Hepatic stellate cell (primary cell): Measurements from ENCODE around the gene RNPS1.
"Not testable (repeated sequence)": the region's sequence is repeated elsewhere in the genome, so short reads cannot be mapped to it uniquely, and the experiment has no call there.

ENCODE experiments used
- DNase-seq: peaks from one replicate; pipeline ENCODE4 v3.0.0; 2011; ENCODE audit warnings: low spot score

Gene RNPS1

GRCh38 chr16:2282866-2283555, 15.1 kb upstream of the RNPS1 start:
- DNase-seq: no peak

DNA sequence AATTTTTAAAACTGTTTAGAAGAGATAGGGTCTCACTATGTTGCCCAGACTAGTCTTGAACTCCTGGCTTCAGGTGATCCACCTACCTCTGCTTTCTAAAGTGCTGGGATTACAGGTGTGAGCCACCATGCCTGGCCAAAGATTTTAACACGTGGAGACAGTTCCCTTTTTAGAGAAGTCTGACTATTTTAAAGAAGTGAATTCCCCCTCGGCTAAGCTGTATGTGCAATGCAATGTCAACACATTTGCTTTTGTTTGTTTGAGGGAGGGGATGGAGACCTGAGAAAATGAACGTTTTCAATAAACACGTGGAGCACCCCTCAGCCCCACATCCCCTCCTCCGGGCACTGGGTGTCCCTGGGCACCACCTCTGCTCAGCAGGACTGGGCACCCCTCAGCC, 14.3 kb upstream of the RNPS1 start:
- DNase-seq: no peak

GRCh38 chr16:2280981-2281542, 13.1 kb upstream of the RNPS1 start:
- DNase-seq: no peak

- DNase-seq: no peak
These were observed 12.5 kb upstream of the RNPS1 start for GRCh38 chr16:2280461-2280860.

DNA sequence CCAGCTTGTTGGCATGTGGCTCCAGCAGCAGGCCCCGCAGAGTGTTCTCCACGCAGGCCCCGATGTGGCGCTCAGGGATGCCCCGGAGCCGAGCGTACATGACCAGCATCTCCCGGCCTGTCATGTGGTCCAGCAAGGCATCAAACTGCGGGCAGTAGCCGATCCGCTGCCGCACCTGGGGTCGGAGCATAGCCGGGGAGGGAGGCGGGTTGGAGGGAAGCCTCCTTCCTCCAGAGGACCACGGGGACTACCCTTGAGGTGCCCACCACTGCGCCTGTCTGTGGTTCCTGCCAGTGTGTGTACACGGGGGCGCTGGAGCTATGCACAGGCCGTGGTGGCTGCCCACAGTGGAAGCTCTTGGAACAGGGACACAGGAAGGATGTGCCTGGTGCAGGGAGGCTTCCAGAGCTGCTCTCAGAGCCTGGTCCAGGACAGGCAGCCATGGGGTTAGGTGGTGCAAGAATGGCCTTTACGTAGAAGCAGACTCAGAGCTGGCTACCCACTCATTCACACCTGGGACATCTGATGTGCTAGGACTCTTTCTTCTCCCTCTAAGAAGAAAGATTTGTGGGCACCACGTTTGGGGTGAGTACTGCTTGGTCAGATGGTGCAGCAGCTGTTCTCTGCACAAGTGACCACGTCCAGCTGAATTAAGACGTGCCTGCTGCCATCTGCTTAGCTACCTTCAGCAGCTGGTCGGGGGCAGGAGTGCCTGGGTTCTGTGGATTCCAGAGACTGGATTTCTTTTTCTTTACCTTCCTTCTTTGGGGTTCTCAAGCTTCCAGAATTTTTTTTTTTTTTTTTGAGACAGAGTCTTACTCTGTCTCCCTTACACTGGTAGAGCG, 11.3 kb upstream of the RNPS1 start:
- DNase-seq: no peak

DNA sequence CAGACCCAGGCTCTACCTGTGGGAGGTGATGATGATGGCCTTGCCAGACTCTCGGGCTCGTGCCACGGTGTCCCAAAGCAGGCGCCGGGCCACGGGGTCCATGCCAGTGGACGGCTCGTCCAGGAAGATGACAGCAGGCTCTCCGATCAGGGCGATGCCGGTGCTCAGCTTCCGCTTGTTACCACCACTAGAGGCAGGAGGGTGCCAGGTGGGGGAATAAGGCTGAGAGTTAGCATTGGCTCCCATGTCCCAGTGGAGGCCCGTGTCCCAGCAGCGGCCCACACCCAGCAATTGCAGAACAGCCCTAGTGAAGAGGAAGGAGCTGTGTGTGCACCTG, 10.3 kb upstream of the RNPS1 start:
- no peak for DNase-seq

- no peak for DNase-seq
These were observed 9.7 kb upstream of the RNPS1 start for GRCh38 chr16:2277466-2278271.

DNA sequence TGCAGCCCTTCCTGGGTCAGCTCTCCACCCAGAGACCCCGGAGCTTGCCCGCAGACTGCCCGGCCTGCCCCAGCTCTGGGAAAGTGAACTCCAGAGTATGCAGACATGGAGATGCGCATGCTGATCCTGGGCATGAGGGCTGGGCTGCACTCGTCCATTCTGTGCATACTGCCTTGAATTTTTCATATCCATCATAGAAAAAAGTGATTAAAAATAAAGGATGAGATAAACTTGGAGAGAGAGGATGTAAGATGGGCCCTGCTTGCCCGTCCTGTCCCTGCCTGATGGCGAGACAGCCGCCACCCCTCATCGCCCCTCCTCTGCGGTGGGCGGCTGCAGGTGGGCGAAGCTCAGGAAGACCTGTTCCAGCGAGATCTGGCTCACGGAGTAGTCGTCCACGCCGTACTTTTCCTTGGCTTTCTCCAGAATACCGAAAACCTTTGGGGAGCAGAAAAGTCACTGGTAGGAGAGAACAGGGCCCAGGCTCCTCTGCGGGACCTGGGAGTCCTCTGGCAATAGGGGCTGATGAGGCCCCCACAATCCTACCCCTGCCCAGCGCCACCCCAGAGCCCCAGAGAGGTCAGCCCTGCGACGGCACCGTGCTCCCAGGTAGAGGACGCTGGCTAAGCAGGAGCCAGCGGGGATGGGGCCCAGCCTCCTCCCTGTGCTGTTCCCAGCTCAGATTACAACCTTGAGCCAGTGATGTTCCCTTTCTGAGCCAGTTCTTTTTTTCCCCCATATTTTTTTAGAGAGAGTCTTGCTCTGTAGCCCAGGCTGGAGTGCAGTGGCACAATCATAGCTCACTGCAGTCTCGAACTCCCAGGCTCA, 8.7 kb upstream of the RNPS1 start:
- no peak for DNase-seq

DNA sequence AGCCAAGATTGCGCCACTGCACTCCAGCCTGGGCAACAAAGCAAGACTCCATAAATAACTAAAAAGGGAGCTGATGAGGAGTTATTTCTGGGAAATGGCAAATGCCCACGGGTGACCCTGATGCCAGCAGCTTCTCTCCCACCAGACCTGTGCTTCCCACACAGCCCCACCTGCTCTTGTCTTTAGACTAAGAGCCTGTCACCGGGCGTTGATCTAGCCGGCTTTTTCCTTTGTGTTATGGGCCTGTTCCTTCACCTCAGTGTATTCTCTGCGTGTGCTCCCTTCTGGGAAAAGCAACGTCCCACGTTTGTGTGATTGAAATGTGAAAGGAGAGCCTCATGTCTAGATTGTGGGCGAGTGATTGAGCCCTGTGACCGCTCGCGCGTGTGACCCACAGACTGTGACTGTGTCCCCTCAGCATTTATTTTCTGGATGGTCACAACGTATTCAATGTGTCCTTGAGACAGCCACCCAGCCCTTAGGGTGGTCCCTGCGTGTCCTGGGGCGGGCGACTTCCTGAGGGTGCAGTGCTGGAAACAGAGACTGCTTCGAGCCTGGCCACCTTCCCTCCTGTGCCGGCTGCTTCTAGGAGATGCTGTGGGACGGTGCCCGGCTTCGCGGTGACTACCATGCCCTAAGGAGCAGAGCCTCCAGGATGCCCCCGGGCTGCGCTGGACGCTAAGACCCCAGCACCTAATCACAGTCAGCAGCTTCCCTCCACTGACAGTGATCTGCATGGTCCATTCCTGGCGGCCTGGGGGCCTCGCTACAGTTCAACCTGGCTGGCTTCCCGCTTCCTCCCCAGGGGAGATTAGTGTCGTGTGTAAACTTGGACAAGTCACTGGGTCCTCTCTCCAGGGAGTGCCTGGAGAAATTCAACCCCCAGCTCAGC, 7.8 kb upstream of the RNPS1 start:
- DNase-seq: no peak

DNA sequence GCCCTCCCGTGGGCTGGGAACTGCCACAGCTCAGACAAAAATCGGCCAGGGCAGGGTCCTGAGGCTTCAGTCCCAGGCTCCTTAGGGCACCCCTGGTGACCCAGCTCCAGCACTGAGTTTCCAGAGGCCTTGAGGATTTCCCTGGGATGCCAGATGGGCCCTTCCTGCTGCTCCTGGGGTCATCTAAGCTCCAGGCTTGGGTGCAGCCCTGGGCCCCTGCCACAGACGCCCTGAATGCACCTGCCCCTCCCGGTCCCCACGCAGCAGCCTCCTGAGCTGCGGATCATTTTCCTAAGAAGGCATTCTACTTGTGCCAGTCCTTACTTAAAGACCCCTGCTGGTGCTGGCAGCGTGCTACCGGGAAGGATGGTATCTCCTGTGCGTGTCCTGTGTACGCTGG, 6.0 kb upstream of the RNPS1 start:
- DNase-seq: no peak

DNA sequence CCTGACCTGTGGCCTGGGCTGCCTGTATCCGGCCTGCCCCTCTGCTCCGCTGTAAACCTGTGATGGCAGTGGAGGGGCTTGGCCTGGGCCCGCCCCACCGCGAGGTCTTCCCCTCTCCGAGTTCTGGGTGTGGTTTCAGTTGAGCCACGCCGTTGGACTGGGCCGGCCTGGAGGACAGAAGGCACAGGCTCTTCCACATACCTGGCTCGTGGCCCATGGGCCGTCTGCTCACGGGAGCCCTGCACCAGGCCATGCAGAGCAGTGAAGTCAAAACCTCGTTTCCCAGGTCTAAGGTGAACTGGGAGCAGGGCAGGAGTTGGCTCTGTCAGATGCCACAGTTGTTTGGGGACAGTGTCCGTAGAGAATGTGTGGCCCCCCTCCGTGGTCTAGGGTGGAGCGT, 5.6 kb upstream of the RNPS1 start:
- no peak for DNase-seq

DNA sequence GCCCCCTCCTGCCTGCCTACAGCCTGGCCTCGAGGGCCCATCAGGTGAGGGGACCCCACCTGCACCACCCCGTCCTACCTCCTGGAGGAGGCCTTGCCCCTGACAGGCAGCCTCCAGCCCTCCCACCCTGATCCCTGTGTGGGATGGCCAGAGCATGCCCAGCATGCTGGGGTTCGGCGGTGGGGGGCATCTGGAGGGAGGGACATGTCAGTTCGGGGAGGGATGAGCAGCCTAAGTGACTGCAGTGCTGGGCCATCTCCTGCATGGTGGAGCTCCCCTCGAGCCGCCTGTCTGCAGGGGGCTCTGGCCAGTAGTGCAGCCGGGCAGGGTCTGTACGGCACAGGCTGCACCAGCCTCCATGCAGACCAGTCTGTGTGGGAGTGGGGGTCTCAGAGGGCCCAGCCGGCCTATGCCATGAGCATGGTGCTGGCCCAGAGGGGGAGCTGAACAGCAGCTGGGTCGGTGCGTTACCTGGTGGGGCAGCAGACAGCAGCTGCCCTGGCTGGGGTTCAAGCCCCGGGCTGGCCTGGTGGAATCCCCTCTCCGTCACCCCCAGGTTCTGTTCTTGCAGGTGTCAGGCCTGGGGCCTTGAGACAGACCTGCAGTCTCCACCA, 4.0 kb upstream of the RNPS1 start:
- no peak for DNase-seq

DNA sequence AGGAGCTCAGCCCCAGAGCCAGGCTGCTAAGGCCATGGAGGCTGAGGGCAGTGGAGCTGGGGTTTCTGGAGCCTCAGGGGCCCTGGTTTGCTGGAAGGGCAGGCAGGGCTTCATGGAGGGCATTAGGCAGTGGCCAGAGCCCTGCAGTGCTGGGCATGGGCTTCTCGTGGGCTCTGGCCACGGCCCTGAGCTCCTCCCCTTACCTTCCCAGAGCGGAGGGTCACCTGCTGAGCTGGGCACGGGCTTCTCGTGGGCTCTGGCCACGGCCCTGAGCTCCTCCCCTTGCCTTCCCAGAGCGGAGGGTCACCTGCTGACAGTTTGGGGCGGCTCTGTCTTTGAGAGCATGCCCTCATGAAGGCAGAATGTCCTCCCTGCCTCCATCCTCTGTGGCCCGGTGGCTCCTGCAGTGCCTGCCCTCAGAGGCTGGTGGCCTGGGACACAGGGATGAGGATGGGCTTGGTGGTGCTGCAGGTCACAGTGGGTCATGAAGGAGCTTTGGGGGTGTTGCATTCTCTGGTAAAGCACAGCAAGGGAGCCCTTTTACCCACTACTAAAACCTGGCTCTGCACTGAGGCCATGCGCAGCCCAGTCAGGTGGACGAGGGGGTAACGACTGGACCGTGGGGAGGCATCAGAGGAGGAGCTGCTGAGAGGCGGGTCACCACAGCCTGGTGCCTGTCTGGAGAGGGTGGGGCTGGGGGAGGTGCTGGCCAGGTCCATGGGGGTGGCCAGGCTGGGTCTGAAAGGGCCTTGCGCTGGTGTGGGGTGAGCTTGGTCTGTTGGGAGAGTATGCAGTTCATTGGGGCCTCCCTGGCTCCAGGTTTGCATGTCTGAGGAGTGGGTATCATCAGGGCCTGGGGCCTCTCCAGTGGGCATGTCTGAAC, 2.9 kb upstream of the RNPS1 start:
- DNase-seq: no peak

DNA sequence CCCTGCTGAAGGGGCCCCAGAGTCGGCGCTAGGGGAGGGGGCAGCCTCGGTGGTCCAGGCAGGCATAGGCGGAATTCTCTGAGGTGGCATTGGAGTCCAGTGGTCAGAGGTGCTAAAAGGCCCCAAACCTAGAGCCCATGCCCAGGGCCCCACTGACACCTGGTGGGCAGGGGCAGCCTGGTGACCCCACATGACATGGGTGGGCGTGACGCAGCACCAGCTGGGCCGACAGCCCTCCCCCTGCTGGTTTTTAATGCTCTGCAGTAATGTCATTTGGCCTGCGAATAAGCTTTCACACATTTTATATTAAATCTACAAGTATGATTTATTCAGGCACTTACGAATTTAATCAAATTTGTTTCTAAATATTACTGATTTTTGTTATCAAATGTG, 2.1 kb upstream of the RNPS1 start:
- DNase-seq: no peak

- DNase-seq: peak; percentile 57
These were observed 417 bp downstream of the RNPS1 start for GRCh38 chr16:2267505-2267912.

- DNase-seq: not testable (repeated sequence)
These were observed 1.0 kb downstream of the RNPS1 start for GRCh38 chr16:2266887-2267286.

- not testable (repeated sequence) for DNase-seq
These were observed 4.9 kb downstream of the RNPS1 start for GRCh38 chr16:2263026-2263425.

DNA sequence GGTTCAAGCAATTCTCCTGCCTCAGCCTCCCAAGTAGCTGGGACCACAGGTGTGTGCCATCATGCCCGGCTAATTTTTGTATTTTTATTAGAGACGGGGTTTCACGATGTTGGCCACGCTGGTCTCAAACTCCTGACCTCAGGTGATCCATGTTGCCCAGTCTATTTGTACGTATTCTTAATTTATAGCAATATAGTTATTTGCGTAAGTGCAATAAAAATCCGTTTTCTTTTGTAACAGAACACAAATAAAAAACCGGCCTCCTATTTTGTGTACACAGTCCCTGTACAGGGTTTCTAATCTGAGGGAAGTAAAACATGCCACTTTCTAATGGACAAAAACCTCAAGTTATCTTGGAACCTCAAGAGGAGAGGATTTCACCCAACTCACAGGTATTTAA, 7.7 kb downstream of the RNPS1 start:
- DNase-seq: no peak

DNA sequence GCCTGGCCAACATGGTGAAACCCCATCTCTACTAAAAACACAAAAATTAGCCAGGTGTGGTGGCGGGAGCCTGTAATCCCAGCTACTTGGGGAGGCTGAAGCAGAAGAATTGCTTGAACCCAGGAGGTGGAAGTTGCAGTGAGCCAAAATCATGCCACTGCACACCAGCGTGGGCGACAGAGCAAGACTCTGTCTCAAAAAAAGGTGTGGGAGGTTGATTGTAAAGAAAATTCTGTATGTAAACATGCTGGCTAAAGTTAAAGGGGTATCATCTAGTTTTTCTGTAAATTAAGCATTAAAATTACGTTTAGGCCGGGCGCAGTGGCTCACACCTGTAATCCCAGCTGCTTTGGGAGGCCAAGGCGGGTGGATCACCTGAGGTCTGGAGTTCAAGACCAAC, 9.4 kb downstream of the RNPS1 start:
- DNase-seq: not testable (repeated sequence)
